DND-41 (cell line): ENCODE data around the gene SRRM3.

Experiments used
- EZH2 ChIP-seq: IDR thresholded peaks from 3 replicates; pipeline ENCODE4 v1.6.1; 2012; ENCODE audit warnings: borderline replicate concordance, low read depth, mild to moderate bottlenecking, moderate library complexity, low read length, inconsistent platforms; ENCODE audit not compliant: severe bottlenecking
- TF ChIP-seq, protein P1 (sequence below): IDR thresholded peaks from 2 replicates; pipeline ENCODE4 v1.5.1; 2012; ENCODE audit warnings: borderline replicate concordance, low read length, moderate library complexity, mild to moderate bottlenecking; ENCODE audit not compliant: poor library complexity, severe bottlenecking; ENCODE audit errors: extremely low read depth

DNA sequence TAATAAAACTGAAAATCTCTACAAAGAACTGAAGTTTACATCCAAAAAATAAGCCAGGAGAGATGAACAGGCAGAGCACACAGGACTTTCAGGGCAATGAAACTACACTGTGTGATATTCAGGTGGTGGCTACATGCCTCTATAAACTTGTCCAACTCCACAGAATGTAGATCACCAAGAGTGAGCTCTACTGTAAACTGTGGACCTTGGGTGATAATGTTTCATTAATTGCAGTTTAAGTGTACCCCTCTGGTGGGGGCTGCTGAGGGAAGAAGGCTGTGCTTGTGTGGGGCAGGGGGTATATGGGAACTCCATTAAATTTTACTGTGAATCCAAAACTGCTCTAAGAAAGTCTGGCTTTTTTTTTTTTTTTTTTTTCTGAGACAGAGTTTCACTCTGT is 134.4 kb downstream of the SRRM3 start:
- TF ChIP-seq, protein P1, sequence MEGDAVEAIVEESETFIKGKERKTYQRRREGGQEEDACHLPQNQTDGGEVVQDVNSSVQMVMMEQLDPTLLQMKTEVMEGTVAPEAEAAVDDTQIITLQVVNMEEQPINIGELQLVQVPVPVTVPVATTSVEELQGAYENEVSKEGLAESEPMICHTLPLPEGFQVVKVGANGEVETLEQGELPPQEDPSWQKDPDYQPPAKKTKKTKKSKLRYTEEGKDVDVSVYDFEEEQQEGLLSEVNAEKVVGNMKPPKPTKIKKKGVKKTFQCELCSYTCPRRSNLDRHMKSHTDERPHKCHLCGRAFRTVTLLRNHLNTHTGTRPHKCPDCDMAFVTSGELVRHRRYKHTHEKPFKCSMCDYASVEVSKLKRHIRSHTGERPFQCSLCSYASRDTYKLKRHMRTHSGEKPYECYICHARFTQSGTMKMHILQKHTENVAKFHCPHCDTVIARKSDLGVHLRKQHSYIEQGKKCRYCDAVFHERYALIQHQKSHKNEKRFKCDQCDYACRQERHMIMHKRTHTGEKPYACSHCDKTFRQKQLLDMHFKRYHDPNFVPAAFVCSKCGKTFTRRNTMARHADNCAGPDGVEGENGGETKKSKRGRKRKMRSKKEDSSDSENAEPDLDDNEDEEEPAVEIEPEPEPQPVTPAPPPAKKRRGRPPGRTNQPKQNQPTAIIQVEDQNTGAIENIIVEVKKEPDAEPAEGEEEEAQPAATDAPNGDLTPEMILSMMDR = no peak
- TF ChIP-seq EZH2 = no peak
